ENCODE results near the gene CETN2.

CETN2 gene

GRCh38 chrX:152871260-152871659 is 40.7 kb upstream of the CETN2 start:
- DNase-seq (ENCODE audit: low spot score): no peak
- TF ChIP-seq, protein P1, sequence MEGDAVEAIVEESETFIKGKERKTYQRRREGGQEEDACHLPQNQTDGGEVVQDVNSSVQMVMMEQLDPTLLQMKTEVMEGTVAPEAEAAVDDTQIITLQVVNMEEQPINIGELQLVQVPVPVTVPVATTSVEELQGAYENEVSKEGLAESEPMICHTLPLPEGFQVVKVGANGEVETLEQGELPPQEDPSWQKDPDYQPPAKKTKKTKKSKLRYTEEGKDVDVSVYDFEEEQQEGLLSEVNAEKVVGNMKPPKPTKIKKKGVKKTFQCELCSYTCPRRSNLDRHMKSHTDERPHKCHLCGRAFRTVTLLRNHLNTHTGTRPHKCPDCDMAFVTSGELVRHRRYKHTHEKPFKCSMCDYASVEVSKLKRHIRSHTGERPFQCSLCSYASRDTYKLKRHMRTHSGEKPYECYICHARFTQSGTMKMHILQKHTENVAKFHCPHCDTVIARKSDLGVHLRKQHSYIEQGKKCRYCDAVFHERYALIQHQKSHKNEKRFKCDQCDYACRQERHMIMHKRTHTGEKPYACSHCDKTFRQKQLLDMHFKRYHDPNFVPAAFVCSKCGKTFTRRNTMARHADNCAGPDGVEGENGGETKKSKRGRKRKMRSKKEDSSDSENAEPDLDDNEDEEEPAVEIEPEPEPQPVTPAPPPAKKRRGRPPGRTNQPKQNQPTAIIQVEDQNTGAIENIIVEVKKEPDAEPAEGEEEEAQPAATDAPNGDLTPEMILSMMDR (IDR thresholded peaks at IDR 0.05; ENCODE audit: extremely low read depth, insufficient read depth, missing control alignments): no peak
- in situ Hi-C loops (cut with MboI; ENCODE audit: low pct_unique_long_range_greater_than_20kb, low sequenced_read_pairs, unreplicated experiment): no loop called here

GRCh38 chrX:152869972-152870371 is 39.4 kb upstream of the CETN2 start:
- in situ Hi-C loops (cut with MboI; ENCODE audit: low pct_unique_long_range_greater_than_20kb, low sequenced_read_pairs, unreplicated experiment): no loop called here
- TF ChIP-seq, protein P1 (IDR thresholded peaks at IDR 0.05; ENCODE audit: extremely low read depth, insufficient read depth, missing control alignments): no peak
- DNase-seq (ENCODE audit: low spot score): no peak

DNA sequence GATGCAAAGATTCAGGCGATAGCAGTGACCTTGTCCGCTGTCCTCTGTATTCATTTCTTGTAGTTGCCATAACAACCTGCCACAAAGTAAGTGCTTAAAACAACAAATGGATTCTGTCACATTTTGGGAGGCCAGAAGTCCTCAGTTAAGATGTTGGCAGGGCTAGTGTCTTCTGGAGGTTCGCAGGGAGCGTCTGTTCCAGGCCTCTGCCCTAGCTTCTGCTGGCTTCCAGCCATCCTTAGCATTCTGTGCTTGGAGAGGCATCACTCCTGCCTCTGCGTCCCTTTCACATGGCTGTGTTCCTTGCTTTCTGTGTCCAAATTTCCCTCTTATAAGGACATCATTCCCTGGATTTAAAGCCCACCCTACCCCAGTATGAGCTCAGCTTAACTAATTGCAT is 35.8 kb upstream of the CETN2 start:
- no peak for DNase-seq (ENCODE audit: low spot score)
- TF ChIP-seq, protein P1 (IDR thresholded peaks at IDR 0.05; ENCODE audit: extremely low read depth, insufficient read depth, missing control alignments): no peak

DNA sequence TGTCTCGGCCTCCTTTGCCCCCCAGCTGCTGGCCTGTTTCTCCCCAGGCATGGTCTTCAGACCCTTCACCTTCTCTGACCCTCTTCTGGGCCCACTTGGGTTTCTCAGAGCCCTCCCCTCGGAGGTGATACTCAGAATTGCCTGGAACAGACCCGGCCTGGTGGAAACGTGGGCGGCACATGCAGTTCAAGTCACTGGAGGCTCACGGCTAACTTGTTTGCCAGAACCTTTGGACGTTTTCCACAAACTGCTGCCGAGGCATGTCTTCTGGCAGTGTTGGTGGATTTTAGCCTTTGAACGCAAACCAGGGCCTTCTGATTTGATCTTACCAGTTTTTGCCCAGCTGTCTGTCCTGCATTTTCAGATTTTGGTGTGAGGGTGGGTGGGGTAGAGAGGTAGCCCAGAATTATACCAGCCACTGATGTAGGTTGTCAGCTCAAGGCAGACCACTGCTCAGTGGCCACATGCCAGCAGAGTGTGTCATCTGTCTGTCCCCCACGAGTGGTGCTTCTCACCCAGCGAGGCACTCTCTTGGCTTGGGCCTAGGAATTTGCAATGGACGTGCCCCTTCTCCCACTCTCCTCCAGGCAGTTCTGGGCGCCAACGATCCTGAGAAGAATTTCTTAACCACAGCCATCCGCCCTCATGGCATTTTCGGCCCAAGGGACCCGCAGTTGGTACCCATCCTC is 34.8 kb upstream of the CETN2 start:
- TF ChIP-seq, protein P1 (IDR thresholded peaks at IDR 0.05; ENCODE audit: extremely low read depth, insufficient read depth, missing control alignments): no peak
- DNase-seq (ENCODE audit: low spot score): no peak
- in situ Hi-C loops (cut with MboI; ENCODE audit: low pct_unique_long_range_greater_than_20kb, low sequenced_read_pairs, unreplicated experiment): no loop called here

More for the DNA sequence above, 35.8 kb upstream of the CETN2 start:
- in situ Hi-C loops (cut with MboI; ENCODE audit: low pct_unique_long_range_greater_than_20kb, low sequenced_read_pairs, unreplicated experiment): no loop called here

DNA sequence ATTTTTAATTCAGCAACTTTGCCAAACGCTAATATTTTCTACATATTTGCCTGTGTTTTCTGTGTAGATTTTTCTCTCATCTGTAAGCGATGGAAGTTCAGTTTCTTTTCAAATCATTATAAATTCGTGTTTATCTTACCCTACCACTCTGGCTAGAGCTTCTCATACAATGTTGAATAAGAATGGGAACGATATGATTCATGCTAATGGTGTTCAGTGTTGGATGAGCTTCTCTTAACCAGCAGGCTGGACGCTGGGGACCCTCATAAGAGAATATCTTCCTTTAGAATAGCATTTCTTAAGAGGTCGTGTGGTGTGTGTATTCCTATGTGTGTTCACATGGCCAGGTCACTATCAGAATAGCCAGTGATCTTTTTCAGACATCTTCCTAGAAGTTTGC is 31.3 kb upstream of the CETN2 start:
- in situ Hi-C loops (cut with MboI; ENCODE audit: low pct_unique_long_range_greater_than_20kb, low sequenced_read_pairs, unreplicated experiment): no loop called here
- DNase-seq (ENCODE audit: low spot score): no peak
- TF ChIP-seq, protein P1 (IDR thresholded peaks at IDR 0.05; ENCODE audit: extremely low read depth, insufficient read depth, missing control alignments): no peak

- TF ChIP-seq, protein P1 (IDR thresholded peaks at IDR 0.05; ENCODE audit: extremely low read depth, insufficient read depth, missing control alignments): no peak
- no peak for DNase-seq (ENCODE audit: low spot score)
- in situ Hi-C loops (cut with MboI; ENCODE audit: low pct_unique_long_range_greater_than_20kb, low sequenced_read_pairs, unreplicated experiment): no loop called here
These were observed 30.6 kb upstream of the CETN2 start for GRCh38 chrX:152861116-152861515.
